Activated naive CD8-positive, alpha-beta T cell treated with anti-CD3 and anti-CD28 coated beads, Interleukin-2, amount 10 ng/mL, durations not matched to agents 7 days and 5 days (primary cell): ENCODE results near the gene KIF20A. TPM values are rescaled to one million over a fixed set of nuclear protein-coding genes. Genes with fewer than 3 reads are reported as not detected.
A peak's percentile ranks its signal among the peaks of the same experiment; 100 is the strongest.
"Not testable (repeated sequence)": the region's sequence is repeated elsewhere in the genome, so short reads cannot be mapped to it uniquely, and the experiment has no call there.

ENCODE experiments used
- ATAC-seq: fragments of 150-1000 bp; cut with Tn5 transposase; one replicate; pipeline ENCODE4 v1.10.0; 2021; ENCODE audit warnings: low read depth, moderate library complexity
- POLR2A ChIA-PET: fragments of 350-600 bp; sonication (Branson Sonifier 250); formaldehyde crosslinking; loops from one replicate; lab custom pipeline; 2021; ENCODE audit warnings: antibody characterized with exemption; lab: Charles Lee
- DNase-seq: peaks from one replicate; pipeline ENCODE4 v3.0.0; 2021
- H3K27ac Mint-ChIP-seq: one replicate; pipeline ENCODE4 v1.8.0; 2022; ENCODE audit warnings: mild to moderate bottlenecking, mixed read lengths
- H3K27me3 Mint-ChIP-seq: one replicate; pipeline ENCODE4 v1.8.0; 2022; ENCODE audit warnings: mild to moderate bottlenecking, moderate library complexity, mixed read lengths
- H3K36me3 Mint-ChIP-seq: one replicate; pipeline ENCODE4 v1.8.0; 2021; ENCODE audit warnings: mild to moderate bottlenecking, mixed read lengths
- H3K4me1 Mint-ChIP-seq: one replicate; pipeline ENCODE4 v1.8.0; 2021; ENCODE audit warnings: mixed read lengths
- H3K4me3 Mint-ChIP-seq: one replicate; pipeline ENCODE4 v1.8.0; 2022; ENCODE audit warnings: mild to moderate bottlenecking, moderate library complexity, mixed read lengths
- H3K9me3 Mint-ChIP-seq: one replicate; pipeline ENCODE4 v1.8.0; 2021; ENCODE audit warnings: mixed read lengths
- total RNA-seq, 2 experiments: library from RNA; stranded (reverse); gene quantifications; one replicate each; pipeline ENCODE4 v1.2.3, GENCODE V29; 2021

KIF20A gene
- total RNA-seq, 2 experiments from 2014 or later = 51.0 to 52.4 TPM

- Mint-ChIP-seq H3K4me3 (no peak overlapping the region), H3K36me3 (peaks cover 49% of the 10 kb centered on the region), H3K9me3 (no peaks in the 10 kb centered on the region), H3K27ac (no peak overlapping the region), H3K4me1 (no peaks in the 10 kb centered on the region), H3K27me3 (no peaks in the 10 kb centered on the region)
- DNase-seq (no peak), ATAC-seq (no peak)
- POLR2A ChIA-PET = no interaction called here
Observed at GRCh38 chr5:138160706-138161105, 18.2 kb upstream of the KIF20A start.

- DNase-seq = no peak
Observed at GRCh38 chr5:138163721-138164120, 15.2 kb upstream of the KIF20A start.

GRCh38 chr5:138169124-138169523, 9.8 kb upstream of the KIF20A start:
- POLR2A ChIA-PET = interaction anchor here (1.8 kb wide), 1 partner anchor 8 kb away, joined by 7 read pairs; no protein-coding TSS in a partner anchor
- Mint-ChIP-seq H3K36me3 (peaks cover 36% of the 10 kb centered on the region), H3K27me3 (no peaks in the 10 kb centered on the region), H3K4me1 (peaks cover 6% of the 10 kb centered on the region), H3K9me3 (no peaks in the 10 kb centered on the region), H3K27ac (no peak overlapping the region), H3K4me3 (no peak overlapping the region)
- DNase-seq (no peak), ATAC-seq (no peak)

More at GRCh38 chr5:138163721-138164120, 15.2 kb upstream of the KIF20A start:
- Mint-ChIP-seq H3K27me3 (no peaks in the 10 kb centered on the region), H3K4me3 (no peak overlapping the region), H3K27ac (no peak overlapping the region), H3K9me3 (no peaks in the 10 kb centered on the region), H3K4me1 (peaks cover 2% of the 10 kb centered on the region), H3K36me3 (peaks cover 48% of the 10 kb centered on the region)
- POLR2A ChIA-PET = no interaction called here
- no peak for ATAC-seq

- H3K4me3 Mint-ChIP-seq = no peak overlapping the region
- DNase-seq (no peak), ATAC-seq (no peak)
- peaks cover 32% of the 10 kb centered on the region for H3K36me3 Mint-ChIP-seq
- POLR2A ChIA-PET = no interaction called here
- H3K4me1 Mint-ChIP-seq = peaks cover 6% of the 10 kb centered on the region
- H3K9me3 Mint-ChIP-seq = no peaks in the 10 kb centered on the region
- H3K27ac Mint-ChIP-seq = no peak overlapping the region
- no peaks in the 10 kb centered on the region for H3K27me3 Mint-ChIP-seq
Observed at GRCh38 chr5:138170299-138170698, 8.6 kb upstream of the KIF20A start.

- no peaks in the 10 kb centered on the region for H3K27me3 Mint-ChIP-seq
- no peak overlapping the region for H3K27ac Mint-ChIP-seq
- peaks cover 24% of the 10 kb centered on the region for H3K4me1 Mint-ChIP-seq
- no peak overlapping the region for H3K4me3 Mint-ChIP-seq
- peaks cover 21% of the 10 kb centered on the region for H3K36me3 Mint-ChIP-seq
- POLR2A ChIA-PET = interaction anchor here (1.2 to 3.6 kb wide), 6 partner anchors 9 to 397 kb away, joined by 3 to 15 read pairs (median 6); partner anchors contain the start of genes CDC23, CDC25C, FAM53C and HSPA9
- no peaks in the 10 kb centered on the region for H3K9me3 Mint-ChIP-seq
- ATAC-seq (peak; percentile 2), DNase-seq (no peak)
Observed at GRCh38 chr5:138177941-138178515, 884 bp upstream of the KIF20A start.

- peak; percentile 42 for DNase-seq
- POLR2A ChIA-PET = interaction anchor here (0.6 to 3.6 kb wide), 9 partner anchors 34 to 425 kb away, joined by 3 to 15 read pairs (median 4); partner anchors contain the start of genes CDC23, ETF1, FAM53C and HNRNPA0
Observed at GRCh38 chr5:138179277-138179857, 455 bp downstream of the KIF20A start.

GRCh38 chr5:138180183-138180782, 1.4 kb downstream of the KIF20A start:
- POLR2A ChIA-PET = interaction anchor here (0.9 to 3.6 kb wide), 2 partner anchors 157 to 172 kb away, joined by 3 to 15 read pairs; partner anchors contain the start of gene FAM53C
- Mint-ChIP-seq H3K27me3 (no peaks in the 10 kb centered on the region), H3K4me3 (no peak overlapping the region), H3K9me3 (no peaks in the 10 kb centered on the region), H3K4me1 (peaks cover 32% of the 10 kb centered on the region), H3K36me3 (peaks cover 32% of the 10 kb centered on the region), H3K27ac (peak overlapping the region; percentile 77)
- DNase-seq (no peak), ATAC-seq (no peak)

More at GRCh38 chr5:138179277-138179857, 455 bp downstream of the KIF20A start:
- no peak overlapping the region for H3K27ac Mint-ChIP-seq
- H3K4me3 Mint-ChIP-seq = no peak overlapping the region
- no peak for ATAC-seq
- no peaks in the 10 kb centered on the region for H3K9me3 Mint-ChIP-seq
- H3K36me3 Mint-ChIP-seq = peaks cover 33% of the 10 kb centered on the region
- no peaks in the 10 kb centered on the region for H3K27me3 Mint-ChIP-seq
- peaks cover 24% of the 10 kb centered on the region for H3K4me1 Mint-ChIP-seq

GRCh38 chr5:138180841-138181240, 1.9 kb downstream of the KIF20A start:
- DNase-seq (no peak), ATAC-seq (no peak)
- Mint-ChIP-seq H3K36me3 (peaks cover 36% of the 10 kb centered on the region), H3K9me3 (no peaks in the 10 kb centered on the region), H3K27ac (no peak overlapping the region), H3K4me3 (no peak overlapping the region), H3K4me1 (peaks cover 38% of the 10 kb centered on the region), H3K27me3 (no peaks in the 10 kb centered on the region)
- POLR2A ChIA-PET = no interaction called here

GRCh38 chr5:138182808-138183207, 3.9 kb downstream of the KIF20A start:
- H3K36me3 Mint-ChIP-seq = peaks cover 40% of the 10 kb centered on the region

GRCh38 chr5:138186002-138186447, 7.1 kb downstream of the KIF20A start:
- peaks cover 21% of the 10 kb centered on the region for H3K4me1 Mint-ChIP-seq
- no peak for DNase-seq
- peaks cover 43% of the 10 kb centered on the region for H3K36me3 Mint-ChIP-seq
- no peak overlapping the region for H3K4me3 Mint-ChIP-seq
- ATAC-seq = no peak
- POLR2A ChIA-PET = no interaction called here
- no peaks in the 10 kb centered on the region for H3K27me3 Mint-ChIP-seq
- no peaks in the 10 kb centered on the region for H3K9me3 Mint-ChIP-seq
- H3K27ac Mint-ChIP-seq = peak overlapping the region; percentile 67

More at GRCh38 chr5:138182808-138183207, 3.9 kb downstream of the KIF20A start:
- ATAC-seq = no peak
- DNase-seq = no peak
- Mint-ChIP-seq H3K9me3 (no peaks in the 10 kb centered on the region), H3K4me3 (no peak overlapping the region), H3K27ac (no peak overlapping the region), H3K4me1 (peaks cover 31% of the 10 kb centered on the region), H3K27me3 (no peaks in the 10 kb centered on the region)
- POLR2A ChIA-PET = no interaction called here

GRCh38 chr5:138188626-138189025, 9.7 kb downstream of the KIF20A start:
- DNase-seq (no peak), ATAC-seq (no peak)
- peaks cover 32% of the 10 kb centered on the region for H3K36me3 Mint-ChIP-seq
- POLR2A ChIA-PET = interaction anchor here (0.6 kb wide), 1 partner anchor 12 kb away, joined by 5 read pairs; no protein-coding TSS in a partner anchor
- H3K27ac Mint-ChIP-seq = no peak overlapping the region
- no peaks in the 10 kb centered on the region for H3K27me3 Mint-ChIP-seq
- H3K9me3 Mint-ChIP-seq = no peaks in the 10 kb centered on the region
- peaks cover 16% of the 10 kb centered on the region for H3K4me1 Mint-ChIP-seq
- H3K4me3 Mint-ChIP-seq = no peak overlapping the region

- H3K9me3 Mint-ChIP-seq = no peaks in the 10 kb centered on the region
- no peak overlapping the region for H3K27ac Mint-ChIP-seq
- DNase-seq (no peak), ATAC-seq (no peak)
- POLR2A ChIA-PET = no interaction called here
- no peaks in the 10 kb centered on the region for H3K4me1 Mint-ChIP-seq
- H3K4me3 Mint-ChIP-seq = no peak overlapping the region
- no peaks in the 10 kb centered on the region for H3K27me3 Mint-ChIP-seq
- H3K36me3 Mint-ChIP-seq = peaks cover 18% of the 10 kb centered on the region
Observed at GRCh38 chr5:138192826-138193225, 13.9 kb downstream of the KIF20A start.

- H3K9me3 Mint-ChIP-seq, DNase-seq, H3K27me3 Mint-ChIP-seq, H3K4me1 Mint-ChIP-seq, POLR2A ChIA-PET, H3K27ac Mint-ChIP-seq, ATAC-seq, H3K4me3 Mint-ChIP-seq: not testable (repeated sequence)
- H3K36me3 Mint-ChIP-seq = peaks cover 10% of the 10 kb centered on the region
Observed at GRCh38 chr5:138193859-138194258, 14.9 kb downstream of the KIF20A start.
